ENCODE data around the gene IER2.
A peak's percentile ranks its signal among the peaks of the same experiment; 100 is the strongest.

Gene IER2

DNA sequence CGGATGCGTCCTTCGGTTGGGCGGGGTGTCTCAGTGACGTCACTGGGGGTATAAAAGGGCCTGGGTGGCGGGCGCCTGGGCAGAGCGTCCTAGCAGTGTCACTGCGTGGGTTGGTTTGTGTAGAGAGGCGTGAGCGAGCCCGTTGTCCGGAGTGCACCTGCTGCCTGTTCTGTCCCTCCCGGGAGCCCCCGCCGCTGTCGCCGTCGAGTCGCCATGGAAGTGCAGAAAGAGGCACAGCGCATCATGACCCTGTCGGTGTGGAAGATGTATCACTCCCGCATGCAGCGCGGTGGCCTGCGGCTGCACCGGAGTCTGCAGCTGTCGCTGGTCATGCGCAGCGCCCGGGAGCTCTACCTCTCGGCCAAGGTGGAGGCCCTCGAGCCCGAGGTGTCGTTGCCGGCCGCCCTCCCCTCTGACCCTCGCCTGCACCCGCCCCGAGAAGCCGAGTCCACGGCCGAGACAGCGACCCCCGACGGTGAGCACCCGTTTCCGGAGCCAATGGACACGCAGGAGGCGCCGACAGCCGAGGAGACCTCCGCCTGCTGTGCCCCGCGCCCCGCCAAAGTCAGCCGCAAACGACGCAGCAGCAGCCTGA lies 2.9 kb downstream of the IER2 start:
- TF ChIP-seq CTCF (IDR thresholded peaks at IDR 0.05; ENCODE audit: extremely low read depth, insufficient read depth, missing control alignments) = peak; percentile 42
- in situ Hi-C loops (cut with MboI; ENCODE audit: low pct_unique_long_range_greater_than_20kb, low sequenced_read_pairs, unreplicated experiment) = no loop called here
- DNase-seq (ENCODE audit: low spot score) = peak; percentile 95

- in situ Hi-C loops (cut with MboI; ENCODE audit: low pct_unique_long_range_greater_than_20kb, low sequenced_read_pairs, unreplicated experiment) = no loop called here
- peak; percentile 34 for DNase-seq (ENCODE audit: low spot score)
- TF ChIP-seq CTCF (IDR thresholded peaks at IDR 0.05; ENCODE audit: extremely low read depth, insufficient read depth, missing control alignments) = peak; percentile 22
These were observed 3.5 kb downstream of the IER2 start for GRCh38 chr19:13153569-13154240.

- no peak for TF ChIP-seq CTCF (IDR thresholded peaks at IDR 0.05; ENCODE audit: extremely low read depth, insufficient read depth, missing control alignments)
- in situ Hi-C loops (cut with MboI; ENCODE audit: low pct_unique_long_range_greater_than_20kb, low sequenced_read_pairs, unreplicated experiment) = no loop called here
- peak; percentile 61 for DNase-seq (ENCODE audit: low spot score)
These were observed 4.1 kb downstream of the IER2 start for GRCh38 chr19:13154241-13154778.

DNA sequence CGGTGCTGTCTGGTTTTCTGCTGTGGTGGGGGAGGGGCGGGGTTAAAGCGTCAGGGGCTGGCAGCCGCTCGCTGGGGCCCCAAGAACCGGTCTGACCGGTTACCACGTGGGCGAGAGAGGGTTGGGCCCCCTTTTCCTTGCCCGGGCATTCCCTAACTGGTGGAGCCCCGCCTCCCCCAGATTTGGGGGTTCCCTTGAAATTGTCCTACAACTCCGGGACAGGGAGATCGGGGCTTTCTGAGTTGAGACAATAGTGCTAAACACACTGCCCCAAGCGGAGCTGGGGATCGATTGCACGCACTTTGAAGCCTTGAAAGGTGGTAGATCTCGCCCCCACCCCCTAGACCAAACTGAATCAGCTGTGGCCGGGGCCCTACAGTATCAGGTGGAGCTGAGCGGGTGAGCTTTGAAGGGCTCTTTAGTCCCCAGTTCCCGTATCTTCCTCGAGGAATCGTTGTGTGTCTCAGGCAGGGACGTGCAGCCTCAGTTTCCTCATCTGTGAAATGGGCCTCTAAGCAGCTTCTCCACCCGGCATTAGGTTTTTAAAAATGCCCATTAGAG lies 4.8 kb downstream of the IER2 start:
- peak; percentile 83 for DNase-seq (ENCODE audit: low spot score)

GRCh38 chr19:13155472-13156359 lies 5.5 kb downstream of the IER2 start:
- TF ChIP-seq CTCF (IDR thresholded peaks at IDR 0.05; ENCODE audit: extremely low read depth, insufficient read depth, missing control alignments) = no peak
- peak; percentile 73 for DNase-seq (ENCODE audit: low spot score)
- in situ Hi-C loops (cut with MboI; ENCODE audit: low pct_unique_long_range_greater_than_20kb, low sequenced_read_pairs, unreplicated experiment) = no loop called here

More for the DNA sequence above, 4.8 kb downstream of the IER2 start:
- in situ Hi-C loops (cut with MboI; ENCODE audit: low pct_unique_long_range_greater_than_20kb, low sequenced_read_pairs, unreplicated experiment) = no loop called here
- peak; percentile 25 for TF ChIP-seq CTCF (IDR thresholded peaks at IDR 0.05; ENCODE audit: extremely low read depth, insufficient read depth, missing control alignments)

DNA sequence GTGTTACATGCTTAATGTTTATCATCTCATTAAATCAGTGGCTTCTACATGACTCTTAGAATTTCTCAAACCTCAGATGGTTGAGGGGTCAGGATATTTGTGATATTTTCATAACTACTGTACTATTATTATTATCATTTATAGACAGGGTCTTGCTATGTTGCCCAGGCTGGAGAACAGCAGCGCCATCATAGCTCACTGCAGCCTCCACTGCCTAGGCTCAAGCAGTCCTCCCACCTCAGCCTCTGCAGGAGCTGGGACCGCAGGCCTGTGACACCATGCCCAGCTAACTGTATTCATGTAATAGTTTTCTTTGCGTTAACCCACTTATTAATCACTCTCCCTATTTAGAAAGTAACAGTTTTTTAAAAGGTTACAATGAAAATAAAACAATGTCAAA lies 9.5 kb downstream of the IER2 start:
- in situ Hi-C loops (cut with MboI; ENCODE audit: low pct_unique_long_range_greater_than_20kb, low sequenced_read_pairs, unreplicated experiment) = no loop called here
- no peak for TF ChIP-seq CTCF (IDR thresholded peaks at IDR 0.05; ENCODE audit: extremely low read depth, insufficient read depth, missing control alignments)
- DNase-seq (ENCODE audit: low spot score) = no peak
